HepG2 (cell line): Measurements from ENCODE around the gene HSCB. TPM values are rescaled to one million over a fixed set of nuclear protein-coding genes. Genes with fewer than 3 reads are reported as not detected.

Source experiments
- CENPBD1 ChIP-seq: sonication (generic); formaldehyde crosslinking; IDR thresholded peaks from 2 replicates; pipeline ENCODE4 v1.8.0; 2022; ENCODE audit warnings: missing genetic modification reagents, low read depth, mild to moderate bottlenecking, borderline replicate concordance
- HINFP ChIP-seq: sonication (generic); formaldehyde crosslinking; IDR thresholded peaks from 2 replicates; pipeline ENCODE4 v1.4.0; 2020; ENCODE audit warnings: low read depth, mild to moderate bottlenecking, missing genetic modification reagents
- MED1 ChIP-seq: sonication (generic); formaldehyde crosslinking; IDR thresholded peaks from 2 replicates; pipeline ENCODE4 v1.4.0; 2020; ENCODE audit warnings: missing genetic modification reagents
- MXI1 ChIP-seq: IDR thresholded peaks from 3 replicates; pipeline ENCODE4 v1.6.1; 2012; ENCODE audit warnings: low read depth, low read length, inconsistent platforms, borderline replicate concordance
- NFE2L2 ChIP-seq: fragments of 150-350 bp; IDR thresholded peaks from 2 replicates; pipeline ENCODE4 v1.6.1; 2014; ENCODE audit warnings: low read length
- PATZ1 ChIP-seq: sonication (generic); formaldehyde crosslinking; IDR thresholded peaks from 2 replicates; pipeline ENCODE4 v1.4.0; 2020; ENCODE audit warnings: missing genetic modification reagents
- PCBP1 ChIP-seq: fragments of 200-400 bp; formaldehyde crosslinking; IDR thresholded peaks from 2 replicates; pipeline ENCODE4 v1.6.1; 2017; ENCODE audit warnings: mild to moderate bottlenecking, low read depth, low read length, borderline replicate concordance
- REXO4 ChIP-seq: sonication (generic); formaldehyde crosslinking; IDR thresholded peaks from 2 replicates; pipeline ENCODE4 v1.8.0; 2022; ENCODE audit warnings: missing genetic modification reagents, mild to moderate bottlenecking, borderline replicate concordance
- SMC3 ChIP-seq: IDR thresholded peaks from 2 replicates; pipeline ENCODE4 v1.6.1; 2011; ENCODE audit warnings: low read length, improper control_type of control experiment
- XBP1 ChIP-seq: sonication (generic); formaldehyde crosslinking; IDR thresholded peaks from 2 replicates; pipeline ENCODE4 v1.5.0; 2020; ENCODE audit warnings: missing genetic modification reagents
- YY1 ChIP-seq: IDR thresholded peaks from 2 replicates; pipeline ENCODE4 v1.6.1; 2011; ENCODE audit warnings: low read length, low read depth, moderate library complexity, mild to moderate bottlenecking; ENCODE audit not compliant: insufficient read depth, insufficient replicate concordance
- ZBTB3 ChIP-seq: sonication (generic); formaldehyde crosslinking; IDR thresholded peaks from 2 replicates; pipeline ENCODE4 v1.4.0; 2020; ENCODE audit warnings: low read depth, mild to moderate bottlenecking, moderate library complexity, missing genetic modification reagents, borderline replicate concordance
- ZNF7 ChIP-seq: IDR thresholded peaks from 2 replicates; pipeline ENCODE4 v1.6.1; 2016; ENCODE audit warnings: missing biosample characterization, missing genetic modification reagents
- ZNF747 ChIP-seq: sonication (generic); formaldehyde crosslinking; IDR thresholded peaks from 2 replicates; pipeline ENCODE4 v1.8.1; 2023; ENCODE audit warnings: missing genetic modification reagents, mild to moderate bottlenecking, borderline replicate concordance
- ZNF768 ChIP-seq: sonication (generic); formaldehyde crosslinking; IDR thresholded peaks from 2 replicates; pipeline ENCODE4 v1.4.0; 2020; ENCODE audit warnings: missing genetic modification reagents
- ZNF816 ChIP-seq: sonication (generic); formaldehyde crosslinking; IDR thresholded peaks from 2 replicates; pipeline ENCODE4 v1.8.0; 2022; ENCODE audit warnings: missing genetic modification reagents, mild to moderate bottlenecking, borderline replicate concordance
- polyA plus RNA-seq, 8 experiments: library from polyadenylated mRNA; depleted of rRNA in 3 of 8; stranded (reverse) in 7 of 8; unstranded in 1 of 8; fragments of >200 nt; fragmentation: Illumina TruSeq in 4 of 8; extraction: Trizol in 4 of 8; gene quantifications; 2 replicates each; pipeline versions ENCODE4 v1.2.1 to v1.2.3, GENCODE V29; 2011 to 2016; ENCODE audit warnings: low read depth in 4 of 8, missing spikeins in 1 of 8, mixed read lengths in 1 of 8; ENCODE audit not compliant: insufficient read depth in 1 of 8
- total RNA-seq, 5 experiments: library from RNA; depleted of rRNA; stranded (reverse); fragments of >200 nt; fragmentation: Illumina TruSeq; extraction: Trizol; gene quantifications; 2 replicates each; pipeline ENCODE4 v1.2.3, GENCODE V29; 2016; ENCODE audit warnings: low read depth in 1 of 5
- TF ChIP-seq, protein P1 (sequence below): sonication (generic); formaldehyde crosslinking; IDR thresholded peaks from 2 replicates; pipeline ENCODE4 v1.4.0; 2020; ENCODE audit warnings: mild to moderate bottlenecking, low read depth, missing genetic modification reagents
- TF ChIP-seq, protein P2 (sequence below): sonication (generic); formaldehyde crosslinking; conservative IDR thresholded peaks from 2 replicates; pipeline ENCODE4 v1.8.1; 2023; ENCODE audit warnings: missing genetic modification reagents

HSCB gene
- total and polyA plus RNA-seq, 2 of the 13 experiments (the other 11 are each of a cell fraction or from before 2014, with no cell fraction given) = 15.4 to 20.9 TPM

- TF ChIP-seq HINFP (0 out of 2 replicates have a peak, but pooled peaks have one; percentile 60), PATZ1 (CRISPR knock-in tag) (peak; percentile 23), MXI1 (peak; percentile 73; the same call in 1 of the 3 replicates), XBP1 (CRISPR knock-in tag) (no peak), CENPBD1 (no peak), YY1 (no peak), PCBP1 (0 out of 2 replicates have a peak, but pooled peaks have one; percentile 36), MED1 (CRISPR knock-in tag) (peak; percentile 48; the same call in 1 of the 2 replicates), ZNF816 (peak; percentile 73; the same call in 1 of the 2 replicates), REXO4 (no peak), ZNF768 (CRISPR knock-in tag) (0 out of 2 replicates have a peak, but pooled peaks have one; percentile 8), NFE2L2 (no peak), SMC3 (no peak), ZNF747 (0 out of 2 replicates have a peak, but pooled peaks have one; percentile 8), ZBTB3 (CRISPR knock-in tag) (no peak), ZNF7 (CRISPR knock-in tag) (no peak)
- TF ChIP-seq, protein P1, sequence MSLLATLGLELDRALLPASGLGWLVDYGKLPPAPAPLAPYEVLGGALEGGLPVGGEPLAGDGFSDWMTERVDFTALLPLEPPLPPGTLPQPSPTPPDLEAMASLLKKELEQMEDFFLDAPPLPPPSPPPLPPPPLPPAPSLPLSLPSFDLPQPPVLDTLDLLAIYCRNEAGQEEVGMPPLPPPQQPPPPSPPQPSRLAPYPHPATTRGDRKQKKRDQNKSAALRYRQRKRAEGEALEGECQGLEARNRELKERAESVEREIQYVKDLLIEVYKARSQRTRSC (CRISPR knock-in tag) = no peak
- TF ChIP-seq, protein P2, sequence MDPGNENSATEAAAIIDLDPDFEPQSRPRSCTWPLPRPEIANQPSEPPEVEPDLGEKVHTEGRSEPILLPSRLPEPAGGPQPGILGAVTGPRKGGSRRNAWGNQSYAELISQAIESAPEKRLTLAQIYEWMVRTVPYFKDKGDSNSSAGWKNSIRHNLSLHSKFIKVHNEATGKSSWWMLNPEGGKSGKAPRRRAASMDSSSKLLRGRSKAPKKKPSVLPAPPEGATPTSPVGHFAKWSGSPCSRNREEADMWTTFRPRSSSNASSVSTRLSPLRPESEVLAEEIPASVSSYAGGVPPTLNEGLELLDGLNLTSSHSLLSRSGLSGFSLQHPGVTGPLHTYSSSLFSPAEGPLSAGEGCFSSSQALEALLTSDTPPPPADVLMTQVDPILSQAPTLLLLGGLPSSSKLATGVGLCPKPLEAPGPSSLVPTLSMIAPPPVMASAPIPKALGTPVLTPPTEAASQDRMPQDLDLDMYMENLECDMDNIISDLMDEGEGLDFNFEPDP (CRISPR knock-in tag) = 0 out of 2 replicates have a peak, but pooled peaks have one; percentile 56
Observed at GRCh38 chr22:28772633-28773460, 31.0 kb downstream of the HSCB start, which contains the start of gene CCDC117 (continued).
